H1 (cell line): Measurements from ENCODE around the gene MACROD2. TPM values are rescaled to one million over a fixed set of nuclear protein-coding genes. Genes with fewer than 3 reads are reported as not detected.

Experiments
- BRCA1 ChIP-seq: IDR thresholded peaks from 2 replicates; pipeline ENCODE4 v1.6.1; 2012; ENCODE audit warnings: low read depth, low read length, improper control_type of control experiment
- EZH2 ChIP-seq: fragments of 200-600 bp; sonication (generic); IDR thresholded peaks from 2 replicates; pipeline ENCODE4 v1.7.1; 2012; ENCODE audit warnings: low read depth, mild to moderate bottlenecking, moderate library complexity, low read length, inconsistent platforms; ENCODE audit not compliant: severe bottlenecking
- TBP ChIP-seq: IDR thresholded peaks from 2 replicates; pipeline ENCODE4 v1.6.1; 2011; ENCODE audit warnings: low read depth, low read length, improper control_type of control experiment
- polyA plus RNA-seq, 7 experiments: library from polyadenylated mRNA; depleted of rRNA in 3 of 7; stranded (reverse) in 5 of 7; unstranded in 2 of 7; fragments of >200 nt in 5 of 7; fragments of 200-250 nt in 2 of 7; gene quantifications; 1 replicate in 5 of 7; 2 replicates in 1 of 7; 4 replicates in 1 of 7; pipeline versions ENCODE4 v1.2.1 to v1.2.3, GENCODE V29; 2011 to 2013; ENCODE audit warnings: missing spikeins in 2 of 7, mixed read lengths in 2 of 7
- total RNA-seq: library from RNA; stranded (reverse); fragmentation: NEBNext Ultra II Directional; extraction: Animal tissue kit (Norgen Biotek cat#: 25700); gene quantifications from 2 replicates; pipeline ENCODE4 v1.2.1, GENCODE V29; 2021
- TF ChIP-seq, protein P1 (sequence below): IDR thresholded peaks from 2 replicates; pipeline ENCODE4 v1.6.1; 2011; ENCODE audit warnings: low read length, improper control_type of control experiment

The MACROD2 gene
- total and polyA plus RNA-seq, 2 of the 8 experiments (the other 6 are each of a cell fraction or from before 2014, with no cell fraction given): 0.70 to 3.9 TPM

DNA sequence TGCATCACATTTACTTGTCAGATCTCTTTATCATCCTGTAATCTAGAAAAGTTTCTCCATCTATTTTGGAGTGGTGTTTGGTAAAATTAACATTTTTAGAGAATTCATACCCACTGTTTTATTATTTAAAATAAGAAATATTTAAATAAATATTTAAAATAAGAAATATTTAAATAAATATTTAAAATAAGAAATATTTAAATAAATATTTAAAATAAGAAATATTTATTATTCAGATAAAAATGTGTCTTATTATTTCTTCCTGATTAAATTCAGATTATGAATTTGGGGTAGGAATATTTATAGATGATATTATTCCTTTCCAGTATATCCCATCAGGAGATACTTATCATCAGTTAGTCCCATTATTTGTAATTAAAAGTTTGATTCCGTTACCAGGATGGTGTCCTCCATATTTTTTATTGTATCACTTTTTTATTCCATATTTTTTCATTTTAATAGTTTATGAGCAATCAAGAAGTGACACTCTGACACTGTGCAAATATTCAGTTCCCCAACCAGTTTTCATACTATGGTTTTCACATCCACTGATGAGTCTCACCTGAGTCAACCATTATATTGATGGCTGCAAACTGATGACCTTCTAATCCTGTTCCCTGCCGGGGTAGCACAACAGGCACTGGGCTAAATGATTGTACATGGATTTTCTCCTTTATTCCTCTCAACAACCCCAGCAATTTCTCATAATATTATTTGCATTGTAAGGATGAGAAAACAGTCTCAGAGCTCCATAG is 1555.0 kb downstream of the MACROD2 start (continued):
- TF ChIP-seq, protein P1, sequence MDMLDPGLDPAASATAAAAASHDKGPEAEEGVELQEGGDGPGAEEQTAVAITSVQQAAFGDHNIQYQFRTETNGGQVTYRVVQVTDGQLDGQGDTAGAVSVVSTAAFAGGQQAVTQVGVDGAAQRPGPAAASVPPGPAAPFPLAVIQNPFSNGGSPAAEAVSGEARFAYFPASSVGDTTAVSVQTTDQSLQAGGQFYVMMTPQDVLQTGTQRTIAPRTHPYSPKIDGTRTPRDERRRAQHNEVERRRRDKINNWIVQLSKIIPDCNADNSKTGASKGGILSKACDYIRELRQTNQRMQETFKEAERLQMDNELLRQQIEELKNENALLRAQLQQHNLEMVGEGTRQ: no peak
- TF ChIP-seq TBP (no peak), EZH2 (no peak), BRCA1 (no peak)
